Urinary bladder (tissue), 4 donors: ENCODE data around the gene KRTAP2-1. TPM values are rescaled to one million over a fixed set of nuclear protein-coding genes. Genes with fewer than 3 reads are reported as not detected.
"Not testable (repeated sequence)": the region's sequence is repeated elsewhere in the genome, so short reads cannot be mapped to it uniquely, and the experiment has no call there.

Experiments
- DNase-seq: peaks from one replicate; pipeline ENCODE4 v3.0.0-alpha.2; 2015; ENCODE audit errors: extremely low spot score
- H3K27ac ChIP-seq: one replicate; pipeline ENCODE4 v1.5.1; 2013; ENCODE audit warnings: low read depth, mild to moderate bottlenecking, moderate library complexity
- H3K36me3 ChIP-seq: one replicate; pipeline ENCODE4 v1.6.1; 2013; ENCODE audit warnings: mild to moderate bottlenecking, moderate library complexity; ENCODE audit not compliant: insufficient read depth
- H3K4me1 ChIP-seq: one replicate; pipeline ENCODE4 v1.6.1; 2013; ENCODE audit warnings: mild to moderate bottlenecking, moderate library complexity; ENCODE audit not compliant: insufficient read depth
- H3K4me3 ChIP-seq: one replicate; pipeline ENCODE4 v1.5.1; 2013; ENCODE audit warnings: low read depth, low read length
- WGBS: extraction: QIAGEN DNeasy Blood & Tissue Kit; methylation state at CpG from one replicate; pipeline ENCODE4 v1.1.7; 2013; 5-methylcytosine and 5-hydroxymethylcytosine counted together
- polyA plus RNA-seq: library from polyadenylated mRNA; stranded (reverse); fragments of 200-250 nt; gene quantifications from one replicate; pipeline ENCODE4 v1.2.3, GENCODE V29; 2013
- total RNA-seq: library from RNA; depleted of rRNA; stranded (reverse); fragments of >200 nt; gene quantifications from one replicate; pipeline ENCODE4 v1.2.3, GENCODE V29; 2014
- donor health status: healthy with polysubstance abuse.
- donor health status: healthy.

KRTAP2-1 gene
- total and polyA plus RNA-seq, 2 donors: not detected

GRCh38 chr17:41065016-41065689 is 18.0 kb upstream of the KRTAP2-1 start:
- not testable (repeated sequence) for H3K27ac ChIP-seq, H3K4me3 ChIP-seq, DNase-seq, H3K4me1 ChIP-seq, H3K36me3 ChIP-seq
- 69% methylated on average over 7 of the region's 16 CpGs for WGBS

DNA sequence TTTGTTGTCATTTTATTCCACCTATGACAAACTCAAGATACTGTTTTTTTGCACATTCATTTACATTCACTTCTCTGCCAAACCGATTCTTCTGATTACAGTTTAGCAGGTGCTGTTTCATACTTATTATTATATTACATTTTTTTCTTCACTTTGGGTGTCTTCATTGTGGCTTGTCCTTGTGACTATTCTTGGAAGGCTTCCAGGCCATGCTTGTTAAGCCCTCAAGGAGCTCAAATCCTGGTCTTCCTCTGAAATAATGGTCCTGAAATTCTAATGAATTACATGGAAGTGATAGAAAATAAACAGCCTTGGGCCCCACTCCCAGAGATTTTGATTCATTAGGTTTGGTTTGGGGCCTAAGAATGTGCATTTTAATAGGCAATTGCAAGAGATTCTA is 17.2 kb upstream of the KRTAP2-1 start:
- no peak overlapping the region for H3K4me3 ChIP-seq
- H3K4me1 ChIP-seq: no peaks in the 10 kb centered on the region
- H3K27ac ChIP-seq: no peak overlapping the region
- no peaks in the 10 kb centered on the region for H3K36me3 ChIP-seq
- 85% methylated on average over 1 of the region's 1 CpG for WGBS
- DNase-seq: no peak

DNA sequence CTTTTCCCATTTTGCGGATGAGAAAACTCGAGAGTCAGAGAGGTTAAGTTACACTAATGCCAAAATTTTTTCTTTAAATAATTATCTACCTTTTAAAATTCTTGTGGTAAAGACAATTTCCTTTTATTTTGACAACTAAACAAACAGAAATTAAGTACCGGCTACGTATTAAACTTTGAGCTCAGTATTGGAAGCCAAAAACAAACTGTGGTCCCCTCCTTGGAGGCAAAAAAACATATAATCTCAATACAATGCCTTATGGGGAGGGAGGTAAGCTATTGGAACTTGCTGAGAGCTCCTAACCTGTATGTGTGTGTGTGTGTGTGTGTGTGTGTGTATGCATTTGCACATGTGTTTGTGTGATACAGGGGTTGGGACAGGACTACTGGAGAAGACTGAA is 16.3 kb upstream of the KRTAP2-1 start:
- Histone ChIP-seq H3K4me1 (no peaks in the 10 kb centered on the region), H3K27ac (no peak overlapping the region), H3K4me3 (no peak overlapping the region), H3K36me3 (no peaks in the 10 kb centered on the region)
- WGBS: 71% methylated on average over 4 of the region's 4 CpGs
- DNase-seq: no peak

GRCh38 chr17:41061964-41062363 is 14.8 kb upstream of the KRTAP2-1 start:
- Histone ChIP-seq H3K4me3 (no peak overlapping the region), H3K27ac (no peak overlapping the region), H3K36me3 (no peaks in the 10 kb centered on the region), H3K4me1 (no peaks in the 10 kb centered on the region)
- DNase-seq: no peak
- 65% methylated on average over 1 of the region's 1 CpG for WGBS

DNA sequence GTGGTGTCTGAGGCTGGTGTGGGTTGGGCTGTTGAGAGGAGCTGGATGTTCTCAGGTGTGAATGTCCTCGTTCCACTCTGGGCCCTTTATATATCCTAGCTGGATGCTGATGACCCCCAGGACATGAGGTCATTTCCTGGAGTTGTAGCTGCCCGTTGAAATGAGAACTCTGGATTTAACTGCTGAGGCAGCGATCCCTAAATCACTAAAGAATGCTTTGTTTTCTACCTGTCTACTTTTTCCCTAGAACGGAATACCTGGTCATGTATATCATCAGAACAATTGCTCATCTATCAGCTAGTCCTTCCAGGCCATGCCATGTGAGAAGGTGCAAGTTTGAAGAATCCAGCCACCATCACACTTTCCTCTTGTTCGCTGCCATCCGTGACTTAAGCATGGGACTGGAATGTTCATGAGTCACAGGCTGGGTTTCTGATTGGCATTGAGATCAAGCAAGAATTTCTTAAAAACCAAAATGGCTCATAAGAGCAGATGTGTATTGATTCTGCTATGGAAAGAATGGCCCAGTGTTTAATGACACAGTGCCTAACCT is 13.0 kb upstream of the KRTAP2-1 start, which contains the start of gene KRTAP2-3:
Gene KRTAP2-3 (minus strand): TSS at position 63 of the 553 bp plus-strand sequence. CDS start 64 bp downstream, outside the sequence.
- no peak within 1 kb of the TSS for H3K27ac ChIP-seq
- 66% methylated on average over 6 of the region's 6 CpGs for WGBS
- DNase-seq: no peak

GRCh38 chr17:41059276-41060051 is 12.3 kb upstream of the KRTAP2-1 start:
- H3K4me3 ChIP-seq, H3K36me3 ChIP-seq, H3K27ac ChIP-seq, H3K4me1 ChIP-seq, DNase-seq: not testable (repeated sequence)
- WGBS: 22% methylated on average over 11 of the region's 31 CpGs

More for the DNA sequence above, 13.0 kb upstream of the KRTAP2-1 start, which contains the start of gene KRTAP2-3:
- Histone ChIP-seq H3K4me3 (no peak within 1 kb of the TSS), H3K36me3 (no peaks in the 10 kb centered on the region), H3K4me1 (no peaks in the 10 kb centered on the region)

DNA sequence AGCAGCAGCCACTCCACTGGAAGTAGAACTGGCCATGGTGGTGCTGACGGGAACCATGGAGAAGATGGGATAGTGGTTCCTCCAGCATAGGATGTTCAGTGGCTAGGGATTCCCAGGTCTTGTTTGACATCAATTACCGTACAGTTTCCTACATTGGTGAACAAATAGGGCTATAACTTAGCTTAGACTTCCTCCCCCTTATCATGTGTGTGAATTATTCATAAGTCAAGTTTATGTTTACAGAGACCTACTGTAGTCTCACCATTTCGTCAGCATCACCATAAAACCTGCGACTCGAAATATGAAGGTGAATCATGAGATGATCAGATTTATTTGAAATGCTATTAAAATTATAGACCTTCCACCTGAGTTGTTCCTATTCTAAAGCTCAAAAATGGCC is 11.6 kb upstream of the KRTAP2-1 start:
- WGBS: 81% methylated on average over 5 of the region's 5 CpGs
- no peaks in the 10 kb centered on the region for H3K4me1 ChIP-seq
- no peak overlapping the region for H3K4me3 ChIP-seq
- H3K36me3 ChIP-seq: no peaks in the 10 kb centered on the region
- H3K27ac ChIP-seq: no peak overlapping the region
- DNase-seq: no peak

- H3K36me3 ChIP-seq: no peaks in the 10 kb centered on the region
- no peak overlapping the region for H3K4me3 ChIP-seq
- H3K4me1 ChIP-seq: no peaks in the 10 kb centered on the region
- H3K27ac ChIP-seq: no peak overlapping the region
- DNase-seq: no peak
- 96% methylated on average over 1 of the region's 1 CpG for whole genome bisulfite sequencing
Observed at GRCh38 chr17:41057547-41057946, 10.4 kb upstream of the KRTAP2-1 start.

DNA sequence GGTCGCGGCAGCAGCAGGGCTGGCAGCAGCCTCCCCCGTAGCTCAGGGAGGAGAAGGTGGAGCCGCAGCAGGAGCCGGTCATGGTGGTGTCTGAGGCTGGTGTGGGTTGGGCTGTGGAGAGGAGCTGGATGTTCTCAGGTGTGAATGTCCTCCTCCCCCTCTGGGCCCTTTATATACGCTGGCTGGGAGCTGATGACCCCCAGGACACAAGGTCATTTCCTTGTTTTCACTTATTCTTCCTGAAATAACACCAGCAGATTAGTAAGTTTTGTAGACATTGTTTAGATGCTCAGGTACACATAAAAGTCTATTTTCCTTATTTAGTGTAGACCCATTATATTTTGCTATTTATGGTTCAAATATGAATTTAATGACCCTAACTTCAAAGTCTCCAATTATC is 8.0 kb upstream of the KRTAP2-1 start, which contains the start of gene KRTAP2-2:
Gene KRTAP2-2 (minus strand): TSS at position 101 of the 400 bp plus-strand sequence. CDS start 19 bp downstream, at position 82.
- not testable (repeated sequence) for H3K4me3 ChIP-seq, DNase-seq, H3K36me3 ChIP-seq, H3K4me1 ChIP-seq, H3K27ac ChIP-seq
- 60% methylated on average over 1 of the region's 6 CpGs for WGBS

DNA sequence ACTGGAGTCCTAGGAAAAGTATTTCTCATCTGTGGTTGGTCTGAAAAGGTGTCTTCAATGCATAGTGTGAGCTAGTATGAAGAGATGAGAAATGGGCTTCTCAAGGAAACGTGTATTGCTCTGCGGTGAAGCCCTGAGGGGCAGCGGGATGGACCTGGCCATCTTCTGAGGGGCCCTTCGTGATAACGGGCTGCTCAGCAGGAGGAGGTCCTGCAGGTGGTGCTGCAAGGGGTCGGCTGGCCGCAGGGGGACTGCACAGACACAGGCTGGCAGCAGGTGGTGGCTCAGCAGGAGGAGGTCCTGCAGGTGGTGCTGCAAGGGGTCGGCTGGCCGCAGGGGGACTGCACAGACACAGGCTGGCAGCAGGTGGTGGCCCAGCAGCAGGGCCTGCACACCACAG is 7.4 kb upstream of the KRTAP2-1 start:
- H3K36me3 ChIP-seq, H3K4me3 ChIP-seq, H3K4me1 ChIP-seq, DNase-seq, H3K27ac ChIP-seq: not testable (repeated sequence)
- WGBS: 81% methylated on average over 9 of the region's 9 CpGs

DNA sequence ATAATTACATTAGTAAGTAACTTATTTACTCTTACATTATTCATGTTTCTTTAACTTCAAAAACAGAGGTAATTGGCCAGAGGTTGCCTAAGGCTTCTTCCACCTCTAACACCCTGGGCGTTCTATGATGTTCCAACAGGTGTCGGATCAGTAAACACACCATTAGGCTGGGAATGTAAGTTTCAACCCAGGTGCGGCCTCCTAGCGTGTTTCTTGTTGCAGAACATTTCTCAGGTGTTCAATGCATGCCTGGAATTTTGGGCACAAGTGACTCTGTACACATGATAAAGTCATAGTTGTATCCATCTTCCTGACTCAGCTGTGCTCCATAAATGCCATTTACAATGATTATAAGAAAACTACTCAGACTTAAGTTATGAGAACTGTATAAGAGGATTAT is 6.9 kb upstream of the KRTAP2-1 start:
- WGBS: 88% methylated on average over 4 of the region's 4 CpGs
- no peak overlapping the region for H3K27ac ChIP-seq
- DNase-seq: no peak
- H3K4me1 ChIP-seq: no peaks in the 10 kb centered on the region
- no peaks in the 10 kb centered on the region for H3K36me3 ChIP-seq
- no peak overlapping the region for H3K4me3 ChIP-seq

- H3K4me3 ChIP-seq: no peak overlapping the region
- H3K27ac ChIP-seq: no peak overlapping the region
- H3K4me1 ChIP-seq: no peaks in the 10 kb centered on the region
- DNase-seq: no peak
- no peaks in the 10 kb centered on the region for H3K36me3 ChIP-seq
Observed at GRCh38 chr17:41052566-41052965, 5.5 kb upstream of the KRTAP2-1 start.

- no peak for DNase-seq
- H3K4me3 ChIP-seq: no peak overlapping the region
- H3K4me1 ChIP-seq: no peaks in the 10 kb centered on the region
- H3K36me3 ChIP-seq: no peaks in the 10 kb centered on the region
- WGBS: 49% methylated on average over 2 of the region's 2 CpGs
- no peak overlapping the region for H3K27ac ChIP-seq
Observed at GRCh38 chr17:41049110-41049509, 2.0 kb upstream of the KRTAP2-1 start.

DNA sequence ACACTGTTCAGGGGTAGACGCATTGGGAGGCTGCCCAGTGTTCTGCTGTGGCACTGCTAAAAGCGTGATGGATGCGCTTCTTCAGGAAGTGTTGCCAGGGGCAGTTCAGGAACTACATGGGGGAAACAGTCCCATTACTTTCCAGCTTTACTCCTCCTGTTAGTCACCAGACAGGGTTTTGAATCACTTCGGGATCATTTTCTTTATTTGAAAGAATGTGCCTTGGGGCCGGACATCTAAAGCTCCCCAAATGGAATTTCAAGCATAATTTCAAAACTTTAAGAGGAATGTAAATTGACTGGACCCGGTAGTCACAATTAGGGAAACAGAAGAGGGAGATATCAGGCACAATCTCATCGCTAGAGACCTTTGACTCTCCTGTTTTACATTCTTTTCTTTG is 1.3 kb upstream of the KRTAP2-1 start:
- Histone ChIP-seq H3K36me3 (no peaks in the 10 kb centered on the region), H3K4me1 (no peaks in the 10 kb centered on the region), H3K27ac (no peak overlapping the region), H3K4me3 (no peak overlapping the region)
- no peak for DNase-seq
- WGBS: 52% methylated on average over 7 of the region's 7 CpGs
